Vagina (tissue), 2 donors: Measurements from ENCODE around the gene HSD11B2.

Source experiments
- POLR2A ChIP-seq, 2 donors: fragments of 450-650 bp; IDR thresholded peaks; one replicate each; pipeline ENCODE4 v1.6.1; 2017; ENCODE audit warnings: antibody characterized with exemption in 2 of 2, mild to moderate bottlenecking in 2 of 2, moderate library complexity in 2 of 2
- POLR2AphosphoS5 ChIP-seq, 2 donors: sonication (generic); formaldehyde crosslinking; IDR thresholded peaks; one replicate each; pipeline ENCODE4 v1.9.0; 2017; ENCODE audit warnings: antibody characterized with exemption in 2 of 2, mild to moderate bottlenecking in 2 of 2, low read depth in 1 of 2; ENCODE audit not compliant: insufficient read depth in 1 of 2
- TF ChIP-seq, protein P1 (sequence below), 3 experiments: fragments of 450-650 bp in 2 of 3; fragments of 200-600 bp in 1 of 3; sonication (generic) in 1 of 3; IDR thresholded peaks; one replicate each; pipeline ENCODE4 v1.5.1; 2017 to 2019; ENCODE audit warnings: antibody characterized with exemption in 3 of 3, mild to moderate bottlenecking in 2 of 3, moderate library complexity in 2 of 3

- TF ChIP-seq POLR2A (IDR thresholded peaks at IDR 0.05), result no peak
- TF ChIP-seq, protein P1, sequence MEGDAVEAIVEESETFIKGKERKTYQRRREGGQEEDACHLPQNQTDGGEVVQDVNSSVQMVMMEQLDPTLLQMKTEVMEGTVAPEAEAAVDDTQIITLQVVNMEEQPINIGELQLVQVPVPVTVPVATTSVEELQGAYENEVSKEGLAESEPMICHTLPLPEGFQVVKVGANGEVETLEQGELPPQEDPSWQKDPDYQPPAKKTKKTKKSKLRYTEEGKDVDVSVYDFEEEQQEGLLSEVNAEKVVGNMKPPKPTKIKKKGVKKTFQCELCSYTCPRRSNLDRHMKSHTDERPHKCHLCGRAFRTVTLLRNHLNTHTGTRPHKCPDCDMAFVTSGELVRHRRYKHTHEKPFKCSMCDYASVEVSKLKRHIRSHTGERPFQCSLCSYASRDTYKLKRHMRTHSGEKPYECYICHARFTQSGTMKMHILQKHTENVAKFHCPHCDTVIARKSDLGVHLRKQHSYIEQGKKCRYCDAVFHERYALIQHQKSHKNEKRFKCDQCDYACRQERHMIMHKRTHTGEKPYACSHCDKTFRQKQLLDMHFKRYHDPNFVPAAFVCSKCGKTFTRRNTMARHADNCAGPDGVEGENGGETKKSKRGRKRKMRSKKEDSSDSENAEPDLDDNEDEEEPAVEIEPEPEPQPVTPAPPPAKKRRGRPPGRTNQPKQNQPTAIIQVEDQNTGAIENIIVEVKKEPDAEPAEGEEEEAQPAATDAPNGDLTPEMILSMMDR (IDR thresholded peaks at IDR 0.05), result no peak
- no peak for TF ChIP-seq POLR2AphosphoS5 (IDR thresholded peaks at IDR 0.05; ENCODE audit: insufficient read depth in 1 of 2, low read depth in 1 of 2)
Measured at GRCh38 chr16:67389911-67390815, 40.8 kb upstream of the HSD11B2 start.
